K562 (cell line): Measurements from ENCODE around the gene CPLANE2. TPM values are rescaled to one million over a fixed set of nuclear protein-coding genes. Genes with fewer than 3 reads are reported as not detected.

Experiments used
- ARID1B ChIP-seq: fragments of 450-650 bp; IDR thresholded peaks from 2 replicates; pipeline ENCODE4 v1.6.1; 2016; ENCODE audit warnings: antibody characterized with exemption, mild to moderate bottlenecking, inconsistent platforms
- CHD1 ChIP-seq: fragments of 200-600 bp; sonication (generic); IDR thresholded peaks from one replicate; pipeline ENCODE4 v1.6.1; 2012; ENCODE audit warnings: mild to moderate bottlenecking, moderate library complexity, low read length, inconsistent platforms
- HDAC2 ChIP-seq: fragments of 450-650 bp; IDR thresholded peaks from 2 replicates; pipeline ENCODE4 v1.6.1; 2016; ENCODE audit warnings: mild to moderate bottlenecking
- KLF6 ChIP-seq: fragments of 250-450 bp; sonication (Bioruptor Pico); IDR thresholded peaks from 2 replicates; pipeline ENCODE4 v1.4.0; 2020; ENCODE audit warnings: mild to moderate bottlenecking, moderate library complexity, borderline replicate concordance
- NR1H2 ChIP-seq: sonication (generic); formaldehyde crosslinking; IDR thresholded peaks from 2 replicates; pipeline ENCODE4 v1.4.0; 2020; ENCODE audit warnings: mild to moderate bottlenecking, missing genetic modification reagents
- OTX1 ChIP-seq: fragments of 450-650 bp; formaldehyde crosslinking; IDR thresholded peaks from 2 replicates; pipeline ENCODE4 v1.4.0; 2022; ENCODE audit warnings: mild to moderate bottlenecking
- TBL1XR1 ChIP-seq, 2 experiments: IDR thresholded peaks; 2 replicates each; pipeline ENCODE4 v1.6.1; 2012; ENCODE audit warnings: improper control_type of control experiment in 2 of 2, low read length in 2 of 2, mild to moderate bottlenecking in 1 of 2
- ZBTB1 ChIP-seq: sonication (generic); formaldehyde crosslinking; IDR thresholded peaks from 2 replicates; pipeline ENCODE4 v1.8.1; 2023; ENCODE audit warnings: missing genetic modification reagents, low read depth, mild to moderate bottlenecking, borderline replicate concordance
- ZNF384 ChIP-seq: IDR thresholded peaks from 2 replicates; pipeline ENCODE4 v1.6.1; 2012; ENCODE audit warnings: low read depth, low read length, improper control_type of control experiment
- ZNF445 ChIP-seq: fragments of 250-450 bp; sonication (Bioruptor Pico); IDR thresholded peaks from 2 replicates; pipeline ENCODE4 v1.4.0; 2020; ENCODE audit warnings: low read depth, mild to moderate bottlenecking, moderate library complexity
- polyA plus RNA-seq, 8 experiments: library from polyadenylated mRNA; depleted of rRNA in 4 of 8; stranded (reverse) in 5 of 8; unstranded in 3 of 8; fragments of >200 nt; fragmentation: Nextera tagmentation in 2 of 8; fragmentation: Illumina TruSeq in 1 of 8; extraction: Ambion mirVana in 2 of 8; extraction: Trizol in 1 of 8; gene quantifications; 2 replicates each; pipeline versions ENCODE4 v1.2.1 to v1.2.3, GENCODE V29; 2011 to 2014; ENCODE audit warnings: inconsistent platforms in 1 of 8, missing spikeins in 1 of 8
- total RNA-seq, 7 experiments: library from RNA; depleted of rRNA in 6 of 7; stranded (reverse); fragments of >200 nt in 6 of 7; fragmentation: Illumina TruSeq in 2 of 7; extraction: Trizol in 2 of 7; gene quantifications; 2 replicates each; pipeline versions ENCODE4 v1.2.1 to v1.2.3, GENCODE V29; 2011 to 2021; ENCODE audit warnings: low replicate concordance in 1 of 7
- TF ChIP-seq, protein P1 (sequence below): fragments of 450-650 bp; IDR thresholded peaks from 2 replicates; pipeline ENCODE4 v1.6.1; 2016; ENCODE audit warnings: missing biosample characterization, missing genetic modification characterization
- TF ChIP-seq, protein P2 (sequence below), 3 experiments: fragments of 200-800 bp in 1 of 3; sonication (Bioruptor generic) in 1 of 3; sonication (generic) in 1 of 3; formaldehyde crosslinking in 1 of 3; IDR thresholded peaks; 2 replicates each; pipeline versions ENCODE4 v1.6.1 to v1.8.0; 2016 to 2022; ENCODE audit warnings: mild to moderate bottlenecking in 2 of 3, missing compliant biosample characterization in 2 of 3, missing genetic modification characterization in 2 of 3, missing genetic modification reagents in 1 of 3
- TF ChIP-seq, protein P3 (sequence below): fragments of 250-450 bp; sonication (Bioruptor Pico); IDR thresholded peaks from 2 replicates; pipeline ENCODE4 v1.8.0; 2022; ENCODE audit warnings: moderate library complexity, mild to moderate bottlenecking, inconsistent platforms
- TF ChIP-seq, protein P4 (sequence below): sonication (generic); formaldehyde crosslinking; IDR thresholded peaks from 2 replicates; pipeline ENCODE4 v1.8.1; 2023; ENCODE audit warnings: mild to moderate bottlenecking, missing genetic modification reagents
- TF ChIP-seq, protein P5 (sequence below), 2 experiments: IDR thresholded peaks; 2 replicates each; pipeline ENCODE4 v1.6.1; 2012; ENCODE audit warnings: improper control_type of control experiment in 2 of 2, low read depth in 2 of 2, low read length in 2 of 2, borderline replicate concordance in 1 of 2
- TF ChIP-seq, protein P6 (sequence below): fragments of 450-650 bp; IDR thresholded peaks from 2 replicates; pipeline ENCODE4 v1.6.1; 2016; ENCODE audit warnings: borderline replicate concordance

The CPLANE2 gene
- total and polyA plus RNA-seq, 9 of the 15 experiments (the other 6 are each of a cell fraction or from before 2014, with no cell fraction given) = 0.17 to 20.9 (median 8.1) TPM

DNA sequence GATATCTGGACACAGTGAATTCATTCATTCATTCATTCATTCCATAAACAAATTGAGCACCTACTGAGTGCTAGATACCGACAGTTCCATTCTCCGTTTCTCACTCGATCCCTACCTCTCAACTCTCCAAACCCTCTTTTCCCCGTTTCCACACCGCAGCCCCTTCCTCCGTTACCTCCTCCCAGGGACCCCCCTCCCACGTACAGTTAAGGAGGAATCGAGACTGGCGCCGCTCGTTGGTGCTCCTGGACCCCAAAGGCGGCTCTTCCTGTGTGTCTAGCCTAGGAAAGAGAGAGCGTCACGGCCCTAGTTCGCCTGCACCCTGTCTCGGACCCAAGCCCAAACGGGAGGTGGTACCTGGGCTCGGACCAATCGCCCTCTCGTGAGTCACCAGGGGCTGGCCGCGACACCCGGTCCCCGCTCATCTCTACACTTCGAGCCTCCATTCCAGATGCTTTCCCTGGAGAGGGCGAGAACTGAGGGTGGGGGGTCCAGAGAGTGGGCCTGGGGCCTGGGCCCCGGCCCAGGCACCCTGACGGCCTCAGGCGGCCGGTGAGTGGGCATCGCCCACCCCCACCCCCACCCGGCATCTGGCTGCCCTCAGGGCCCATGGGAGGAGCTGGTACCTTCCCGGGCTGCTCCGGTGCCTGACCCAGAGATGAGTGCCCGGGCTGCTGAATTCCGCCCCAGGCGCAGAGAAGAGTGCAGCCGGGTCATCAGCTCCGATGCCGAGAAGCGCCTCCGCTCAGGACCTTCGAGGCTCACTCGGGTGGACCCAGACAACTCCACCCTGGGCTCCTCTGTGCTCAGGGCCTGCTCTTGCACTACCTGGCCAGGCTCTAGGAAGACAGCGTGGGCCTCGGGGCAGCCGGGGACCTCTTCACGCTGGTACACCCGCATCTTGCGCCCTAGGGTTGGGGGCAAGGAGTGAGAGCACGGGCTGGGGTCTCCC lies 29.4 kb downstream of the CPLANE2 start (continued):
- TF ChIP-seq, protein P1, sequence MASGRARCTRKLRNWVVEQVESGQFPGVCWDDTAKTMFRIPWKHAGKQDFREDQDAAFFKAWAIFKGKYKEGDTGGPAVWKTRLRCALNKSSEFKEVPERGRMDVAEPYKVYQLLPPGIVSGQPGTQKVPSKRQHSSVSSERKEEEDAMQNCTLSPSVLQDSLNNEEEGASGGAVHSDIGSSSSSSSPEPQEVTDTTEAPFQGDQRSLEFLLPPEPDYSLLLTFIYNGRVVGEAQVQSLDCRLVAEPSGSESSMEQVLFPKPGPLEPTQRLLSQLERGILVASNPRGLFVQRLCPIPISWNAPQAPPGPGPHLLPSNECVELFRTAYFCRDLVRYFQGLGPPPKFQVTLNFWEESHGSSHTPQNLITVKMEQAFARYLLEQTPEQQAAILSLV (tag) = no peak
- 0 out of 2 replicates have a peak, but pooled peaks have one; percentile 16 for TF ChIP-seq ZBTB1
- peak; percentile 50 for TF ChIP-seq ARID1B
- TF ChIP-seq, protein P2, sequence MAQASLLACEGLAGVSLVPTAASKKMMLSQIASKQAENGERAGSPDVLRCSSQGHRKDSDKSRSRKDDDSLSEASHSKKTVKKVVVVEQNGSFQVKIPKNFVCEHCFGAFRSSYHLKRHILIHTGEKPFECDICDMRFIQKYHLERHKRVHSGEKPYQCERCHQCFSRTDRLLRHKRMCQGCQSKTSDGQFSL (CRISPR knock-in tag; IDR thresholded peaks at IDR 0.05) = 0 out of 2 replicates have a peak, but pooled peaks have one; percentile 50
- TF ChIP-seq, protein P2 (tag; IDR thresholded peaks at IDR 0.05) = no peak
- TF ChIP-seq NR1H2 (CRISPR knock-in tag) = no peak
- 0 out of 2 replicates have a peak, but pooled peaks have one; percentile 25 for TF ChIP-seq OTX1 (CRISPR knock-in tag)
- TF ChIP-seq TBL1XR1 (IDR thresholded peaks at IDR 0.05; ENCODE audit: low read length in 2 of 2) = no peak
- peak; percentile 77 for TF ChIP-seq HDAC2
- no peak for TF ChIP-seq ZNF445 (CRISPR knock-in tag)
- no peak for TF ChIP-seq ZNF384
- TF ChIP-seq, protein P3, sequence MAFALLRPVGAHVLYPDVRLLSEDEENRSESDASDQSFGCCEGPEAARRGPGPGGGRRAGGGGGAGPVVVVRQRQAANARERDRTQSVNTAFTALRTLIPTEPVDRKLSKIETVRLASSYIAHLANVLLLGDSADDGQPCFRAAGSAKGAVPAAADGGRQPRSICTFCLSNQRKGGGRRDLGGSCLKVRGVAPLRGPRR (CRISPR knock-in tag) = no peak
- TF ChIP-seq, protein P4, sequence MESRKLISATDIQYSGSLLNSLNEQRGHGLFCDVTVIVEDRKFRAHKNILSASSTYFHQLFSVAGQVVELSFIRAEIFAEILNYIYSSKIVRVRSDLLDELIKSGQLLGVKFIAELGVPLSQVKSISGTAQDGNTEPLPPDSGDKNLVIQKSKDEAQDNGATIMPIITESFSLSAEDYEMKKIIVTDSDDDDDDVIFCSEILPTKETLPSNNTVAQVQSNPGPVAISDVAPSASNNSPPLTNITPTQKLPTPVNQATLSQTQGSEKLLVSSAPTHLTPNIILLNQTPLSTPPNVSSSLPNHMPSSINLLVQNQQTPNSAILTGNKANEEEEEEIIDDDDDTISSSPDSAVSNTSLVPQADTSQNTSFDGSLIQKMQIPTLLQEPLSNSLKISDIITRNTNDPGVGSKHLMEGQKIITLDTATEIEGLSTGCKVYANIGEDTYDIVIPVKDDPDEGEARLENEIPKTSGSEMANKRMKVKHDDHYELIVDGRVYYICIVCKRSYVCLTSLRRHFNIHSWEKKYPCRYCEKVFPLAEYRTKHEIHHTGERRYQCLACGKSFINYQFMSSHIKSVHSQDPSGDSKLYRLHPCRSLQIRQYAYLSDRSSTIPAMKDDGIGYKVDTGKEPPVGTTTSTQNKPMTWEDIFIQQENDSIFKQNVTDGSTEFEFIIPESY (CRISPR knock-in tag) = 0 out of 2 replicates have a peak, but pooled peaks have one; percentile 23
- peak; percentile 90 for TF ChIP-seq CHD1
- TF ChIP-seq, protein P5, sequence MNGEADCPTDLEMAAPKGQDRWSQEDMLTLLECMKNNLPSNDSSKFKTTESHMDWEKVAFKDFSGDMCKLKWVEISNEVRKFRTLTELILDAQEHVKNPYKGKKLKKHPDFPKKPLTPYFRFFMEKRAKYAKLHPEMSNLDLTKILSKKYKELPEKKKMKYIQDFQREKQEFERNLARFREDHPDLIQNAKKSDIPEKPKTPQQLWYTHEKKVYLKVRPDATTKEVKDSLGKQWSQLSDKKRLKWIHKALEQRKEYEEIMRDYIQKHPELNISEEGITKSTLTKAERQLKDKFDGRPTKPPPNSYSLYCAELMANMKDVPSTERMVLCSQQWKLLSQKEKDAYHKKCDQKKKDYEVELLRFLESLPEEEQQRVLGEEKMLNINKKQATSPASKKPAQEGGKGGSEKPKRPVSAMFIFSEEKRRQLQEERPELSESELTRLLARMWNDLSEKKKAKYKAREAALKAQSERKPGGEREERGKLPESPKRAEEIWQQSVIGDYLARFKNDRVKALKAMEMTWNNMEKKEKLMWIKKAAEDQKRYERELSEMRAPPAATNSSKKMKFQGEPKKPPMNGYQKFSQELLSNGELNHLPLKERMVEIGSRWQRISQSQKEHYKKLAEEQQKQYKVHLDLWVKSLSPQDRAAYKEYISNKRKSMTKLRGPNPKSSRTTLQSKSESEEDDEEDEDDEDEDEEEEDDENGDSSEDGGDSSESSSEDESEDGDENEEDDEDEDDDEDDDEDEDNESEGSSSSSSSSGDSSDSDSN (IDR thresholded peaks at IDR 0.05; ENCODE audit: borderline replicate concordance in 1 of 2, low read depth in 2 of 2, low read length in 2 of 2) = no peak
- 0 out of 2 replicates have a peak, but pooled peaks have one; percentile 63 for TF ChIP-seq KLF6 (CRISPR knock-in tag)
- TF ChIP-seq, protein P6, sequence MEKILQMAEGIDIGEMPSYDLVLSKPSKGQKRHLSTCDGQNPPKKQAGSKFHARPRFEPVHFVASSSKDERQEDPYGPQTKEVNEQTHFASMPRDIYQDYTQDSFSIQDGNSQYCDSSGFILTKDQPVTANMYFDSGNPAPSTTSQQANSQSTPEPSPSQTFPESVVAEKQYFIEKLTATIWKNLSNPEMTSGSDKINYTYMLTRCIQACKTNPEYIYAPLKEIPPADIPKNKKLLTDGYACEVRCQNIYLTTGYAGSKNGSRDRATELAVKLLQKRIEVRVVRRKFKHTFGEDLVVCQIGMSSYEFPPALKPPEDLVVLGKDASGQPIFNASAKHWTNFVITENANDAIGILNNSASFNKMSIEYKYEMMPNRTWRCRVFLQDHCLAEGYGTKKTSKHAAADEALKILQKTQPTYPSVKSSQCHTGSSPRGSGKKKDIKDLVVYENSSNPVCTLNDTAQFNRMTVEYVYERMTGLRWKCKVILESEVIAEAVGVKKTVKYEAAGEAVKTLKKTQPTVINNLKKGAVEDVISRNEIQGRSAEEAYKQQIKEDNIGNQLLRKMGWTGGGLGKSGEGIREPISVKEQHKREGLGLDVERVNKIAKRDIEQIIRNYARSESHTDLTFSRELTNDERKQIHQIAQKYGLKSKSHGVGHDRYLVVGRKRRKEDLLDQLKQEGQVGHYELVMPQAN = peak; percentile 18; the same call in 1 of the 2 replicates
